Stimulated activated CD4-positive, alpha-beta T cell treated with anti-CD3 and anti-CD28 coated beads, Interleukin-2, amount 100 ng/mL, for 24 hours (primary cell): ENCODE measurements around the gene PREX1.

ENCODE experiments used
- DNase-seq, 2 donors: peaks; one replicate each; pipeline ENCODE4 v3.0.0-alpha.2; 2020

PREX1 gene

DNA sequence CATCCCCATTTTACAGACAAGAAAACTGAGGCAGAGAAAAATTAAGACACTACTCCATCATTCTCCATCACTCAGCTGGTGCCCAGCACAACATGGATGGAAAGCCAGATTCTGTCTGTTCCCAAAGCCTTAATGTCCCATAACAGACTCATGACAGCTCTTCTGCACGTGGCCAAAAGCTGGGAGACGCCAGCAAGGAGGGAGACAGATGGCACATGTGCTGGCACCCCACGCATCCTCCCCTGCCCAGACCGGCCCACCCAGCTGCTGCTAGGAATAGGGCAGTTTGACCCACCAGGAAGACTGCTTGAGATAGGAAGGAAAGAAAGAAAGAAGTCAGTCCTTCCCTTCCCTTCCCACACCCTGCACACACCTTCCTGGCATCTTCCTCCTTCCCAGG lies 96.3 kb downstream of the PREX1 start:
- DNase-seq = no peak

DNA sequence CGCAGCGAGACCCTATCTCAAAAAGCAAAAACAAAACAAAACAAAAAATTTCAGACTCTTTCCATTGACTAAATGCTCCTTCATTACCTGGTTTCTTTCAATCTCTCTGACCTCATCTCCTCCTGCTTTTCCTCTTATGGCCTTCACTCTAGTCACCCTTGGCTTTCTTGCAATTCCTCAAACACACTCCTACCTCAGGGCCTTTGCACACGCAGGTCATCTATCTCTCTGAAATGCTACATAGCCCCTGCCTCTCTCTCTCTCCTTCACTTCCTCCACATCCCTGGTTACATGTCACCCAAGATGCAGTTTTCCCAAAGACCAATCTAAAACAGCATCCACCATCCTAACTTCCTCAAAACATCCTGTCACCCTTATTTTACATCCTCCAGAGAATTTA lies 96.8 kb downstream of the PREX1 start:
- DNase-seq = no peak

DNA sequence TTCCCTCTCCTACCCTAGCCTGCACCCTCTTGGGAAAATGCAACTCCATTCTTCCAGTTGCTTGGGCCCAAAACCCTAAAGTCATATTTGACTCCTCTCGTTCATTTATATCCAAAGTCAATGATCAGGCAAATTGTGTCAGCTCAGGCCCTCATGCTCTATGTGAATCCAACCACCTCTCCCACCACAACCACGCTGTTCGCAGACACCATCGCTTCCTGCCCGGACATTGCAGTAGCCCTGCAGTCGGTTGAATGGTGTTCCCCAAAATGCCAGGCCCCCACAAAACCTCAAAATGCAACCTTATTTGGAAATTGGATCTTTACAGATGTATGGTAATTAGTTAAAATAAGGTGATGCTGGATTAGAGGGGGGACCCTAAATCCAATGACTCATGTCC lies 98.3 kb downstream of the PREX1 start:
- DNase-seq = no peak

DNA sequence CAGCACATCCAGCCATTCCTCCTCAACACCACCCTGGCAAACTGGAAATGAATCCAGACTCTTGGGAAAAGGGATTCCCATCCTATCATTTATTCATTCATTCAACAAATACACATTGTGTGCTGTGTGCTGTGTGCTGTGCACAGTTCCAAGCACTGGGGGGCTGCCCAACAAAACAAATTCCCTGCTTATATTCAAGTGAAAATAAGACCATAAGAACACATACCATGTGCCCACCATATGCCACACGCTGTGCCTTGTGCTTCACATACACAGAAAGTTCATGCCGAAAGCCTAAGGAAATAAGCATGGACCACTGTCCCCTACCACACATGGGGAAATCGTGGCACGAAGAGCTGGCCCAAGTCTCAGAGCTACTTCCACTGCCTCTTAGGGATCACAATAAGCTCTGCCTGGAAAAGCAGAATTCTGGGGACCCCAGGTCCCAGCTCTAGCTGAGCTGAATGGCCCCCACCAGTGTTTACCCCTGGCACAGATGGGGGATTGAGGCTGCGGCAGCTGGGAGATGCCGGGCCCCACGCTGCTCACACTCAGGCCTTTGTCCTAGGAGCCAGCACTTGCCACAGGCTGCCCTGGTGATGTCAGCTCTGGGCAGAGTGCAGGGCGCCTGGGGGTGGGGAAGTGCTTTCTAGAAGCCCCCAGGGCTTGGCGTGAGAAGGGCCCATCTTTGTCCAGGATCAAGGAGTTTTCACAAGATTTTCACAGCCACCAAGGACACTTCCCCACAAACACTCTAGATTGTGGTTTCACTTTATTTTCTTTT lies 99.6 kb downstream of the PREX1 start:
- no peak for DNase-seq

- DNase-seq = no peak
These were observed 100.6 kb downstream of the PREX1 start for GRCh38 chr20:48727226-48727625.

GRCh38 chr20:48725555-48725991 lies 102.2 kb downstream of the PREX1 start:
- DNase-seq = no peak

- DNase-seq = no peak
These were observed 102.8 kb downstream of the PREX1 start for GRCh38 chr20:48724891-48725554.

GRCh38 chr20:48724382-48724781 lies 103.4 kb downstream of the PREX1 start:
- DNase-seq = no peak

DNA sequence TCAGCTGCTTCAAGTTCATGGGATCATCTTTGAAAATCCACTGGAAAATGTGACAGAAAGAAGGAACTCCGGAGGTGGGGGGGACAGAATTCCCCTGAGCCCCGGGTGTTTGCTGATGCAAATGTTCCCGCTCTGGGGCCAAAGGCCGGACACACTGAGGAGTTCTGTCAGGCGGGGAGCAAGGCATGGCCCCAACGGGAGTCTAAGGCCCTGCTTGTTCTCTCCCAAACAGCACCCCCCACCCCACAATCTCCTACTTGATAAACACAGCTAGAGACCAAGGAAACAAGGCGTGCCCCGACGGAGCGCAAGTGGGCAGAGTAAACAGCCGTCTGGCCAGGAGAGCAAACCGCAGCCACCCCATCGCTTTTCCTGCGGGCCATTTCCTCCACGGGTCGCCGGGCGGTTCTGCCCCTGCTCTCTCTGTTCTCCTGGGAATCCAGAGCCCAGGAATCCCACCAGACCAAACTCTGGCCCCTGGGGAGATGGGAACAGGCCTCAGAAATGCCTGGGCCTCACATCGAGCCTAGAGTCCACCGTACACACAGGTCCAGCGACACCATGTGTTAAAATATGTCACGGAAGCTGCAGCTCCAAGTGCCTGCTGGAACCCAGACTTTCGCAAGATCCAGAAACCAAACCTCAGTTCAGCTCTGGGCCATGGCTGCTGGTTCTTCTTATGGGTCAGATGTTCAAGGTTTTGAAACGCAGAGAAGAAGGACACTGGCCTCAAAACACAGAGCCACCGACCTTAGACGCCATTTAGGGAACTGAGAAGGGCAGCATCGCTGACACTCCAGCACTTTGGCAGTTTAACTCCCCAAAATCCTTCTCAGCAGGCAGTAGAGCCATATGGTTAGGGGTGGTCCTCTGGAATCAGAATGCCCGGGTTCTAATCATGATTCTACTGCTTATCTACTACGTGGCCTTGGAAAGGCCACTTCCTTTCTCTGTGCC lies 104.2 kb downstream of the PREX1 start:
- DNase-seq = no peak

GRCh38 chr20:48722737-48723191 lies 105.0 kb downstream of the PREX1 start:
- DNase-seq = no peak

DNA sequence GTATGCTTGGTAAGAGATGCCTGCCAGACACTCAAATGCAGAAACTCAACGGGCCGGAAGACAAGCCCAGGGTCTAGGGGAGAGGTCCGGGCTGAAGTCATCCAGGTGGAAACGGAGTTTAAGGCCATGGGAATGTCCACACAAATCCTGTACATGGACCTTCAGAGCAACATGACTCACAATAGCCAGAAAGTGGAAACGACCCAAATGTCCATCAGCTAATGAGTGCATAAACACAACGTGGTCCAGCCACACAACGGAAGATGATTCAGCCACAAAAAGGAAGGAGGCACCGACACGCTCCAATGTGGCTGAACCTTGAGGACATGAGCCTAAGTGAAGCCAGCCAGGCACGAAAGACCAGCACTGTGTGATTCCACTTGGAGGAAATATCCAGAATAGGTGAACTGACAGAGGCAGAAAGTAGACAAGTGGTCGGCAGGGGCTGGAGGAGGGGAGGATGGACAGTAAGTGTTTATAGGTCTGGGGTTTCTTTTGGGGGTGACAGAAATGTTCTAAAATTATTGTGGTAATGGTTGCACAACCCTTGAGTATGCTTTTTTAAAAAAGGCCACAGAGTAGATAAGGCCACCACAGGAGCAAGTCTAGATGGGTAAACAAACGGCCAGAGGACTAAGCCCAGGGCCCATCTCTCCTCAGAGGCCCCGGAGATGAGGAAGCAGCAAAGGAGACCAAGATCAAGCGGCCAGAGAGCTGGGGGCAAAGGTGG lies 105.6 kb downstream of the PREX1 start:
- no peak for DNase-seq

DNA sequence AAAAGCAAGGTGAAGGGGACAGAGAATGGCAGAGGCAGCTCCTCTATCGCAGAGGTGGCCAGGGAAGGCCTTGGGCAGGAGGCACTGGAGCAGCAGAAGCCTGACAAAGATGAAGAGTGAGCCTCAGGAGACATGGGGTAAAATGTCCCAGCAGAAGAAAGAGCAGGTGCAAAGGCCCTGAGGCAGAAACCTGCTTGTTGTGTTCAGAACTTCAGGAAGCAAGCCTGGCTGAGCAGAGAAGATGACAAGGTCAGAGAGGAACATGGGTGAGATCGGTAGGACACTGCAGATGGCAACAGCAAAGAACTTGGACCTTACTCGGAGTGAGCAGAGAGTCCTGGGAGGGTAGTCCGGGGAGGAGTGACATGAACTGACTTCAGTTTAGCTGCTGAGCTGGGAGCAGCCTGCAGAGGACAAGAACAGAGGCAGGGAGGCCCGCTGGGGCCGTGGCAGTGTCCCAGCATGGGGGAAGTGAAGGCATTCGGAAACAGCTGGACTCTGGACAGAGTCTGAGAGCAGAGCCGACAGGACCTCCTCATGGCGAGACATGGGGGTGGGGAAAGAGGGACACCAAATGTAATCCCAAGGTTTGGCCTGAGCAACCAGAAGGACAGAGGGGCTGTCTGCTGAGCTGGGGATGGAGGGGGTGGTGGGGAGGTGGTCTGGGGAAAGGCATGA lies 106.3 kb downstream of the PREX1 start:
- no peak for DNase-seq

- DNase-seq = no peak
These were observed 107.4 kb downstream of the PREX1 start for GRCh38 chr20:48720256-48720985.

GRCh38 chr20:48719598-48720255 lies 108.1 kb downstream of the PREX1 start:
- DNase-seq = no peak

GRCh38 chr20:48718786-48719578 lies 108.8 kb downstream of the PREX1 start:
- DNase-seq = peak; percentile 18 to 38

DNA sequence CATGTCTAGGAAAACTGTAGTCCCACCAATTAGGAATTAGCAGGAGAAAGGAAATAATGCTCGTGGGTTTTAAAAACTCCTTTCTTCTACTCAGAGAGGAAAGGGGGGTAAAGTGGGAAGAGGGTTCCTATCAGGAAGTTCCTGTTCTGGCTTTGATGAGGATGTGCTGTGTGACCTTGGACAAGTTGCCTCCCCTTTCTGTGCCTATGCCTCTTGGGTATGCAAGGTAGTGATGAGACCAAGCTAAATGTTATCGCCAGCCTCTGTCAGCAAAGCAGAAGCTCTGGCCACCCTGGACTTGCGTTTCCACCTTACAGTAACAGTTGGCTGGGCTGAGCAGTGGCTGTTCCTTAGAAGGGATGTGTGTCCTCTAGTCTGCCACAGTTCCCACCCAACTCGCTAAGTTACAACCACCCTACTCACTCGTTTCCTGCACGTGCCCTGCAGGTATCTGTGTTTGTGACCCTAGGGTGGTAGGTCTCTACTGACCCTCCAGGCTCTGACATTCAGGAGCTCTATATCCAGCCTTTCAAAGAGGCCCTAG lies 110.0 kb downstream of the PREX1 start:
- DNase-seq = no peak

GRCh38 chr20:48717095-48717672 lies 110.6 kb downstream of the PREX1 start:
- no peak for DNase-seq

DNA sequence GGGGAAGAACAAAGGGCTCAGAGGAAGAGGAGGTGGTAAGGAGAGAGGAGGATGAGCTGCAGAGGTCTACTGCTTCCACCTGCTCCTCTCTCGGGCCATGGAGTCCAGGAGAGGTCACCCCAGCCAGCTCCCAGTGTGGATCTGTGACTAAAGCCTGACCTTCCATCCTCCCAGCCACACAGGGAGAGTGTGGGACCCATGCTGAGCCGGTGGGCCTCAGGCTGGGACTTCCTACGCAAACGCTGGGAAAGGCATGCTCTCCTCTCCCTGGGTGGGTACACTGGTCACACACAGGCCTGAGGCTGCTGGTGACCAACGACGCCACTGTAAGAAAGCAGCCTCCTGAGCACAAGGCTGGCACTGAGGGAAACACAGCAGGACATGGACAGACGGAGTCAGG lies 111.3 kb downstream of the PREX1 start:
- DNase-seq = no peak

DNA sequence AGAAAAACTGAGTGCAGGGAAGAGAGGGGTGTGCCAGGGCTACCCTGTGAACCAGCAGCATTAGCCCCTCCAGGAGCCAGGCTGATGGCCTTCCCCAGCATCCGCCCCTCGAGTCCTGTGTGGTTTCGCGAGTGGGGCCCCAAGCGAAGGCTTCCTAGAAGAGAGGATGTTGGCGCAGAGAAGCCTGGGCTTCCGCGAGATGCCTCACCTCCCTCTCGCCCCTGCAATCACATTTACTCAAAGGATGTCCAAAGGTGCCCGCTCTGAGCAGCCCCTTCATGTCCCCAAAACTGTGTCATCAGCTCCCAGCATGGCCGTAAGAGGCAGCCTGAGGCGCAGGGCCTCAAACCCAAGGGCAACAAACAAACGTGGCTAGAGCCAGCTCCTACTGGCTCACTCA lies 111.7 kb downstream of the PREX1 start:
- DNase-seq = peak; percentile 54 to 55
